ENCODE data around the gene DUS1L.

DUS1L gene

DNA sequence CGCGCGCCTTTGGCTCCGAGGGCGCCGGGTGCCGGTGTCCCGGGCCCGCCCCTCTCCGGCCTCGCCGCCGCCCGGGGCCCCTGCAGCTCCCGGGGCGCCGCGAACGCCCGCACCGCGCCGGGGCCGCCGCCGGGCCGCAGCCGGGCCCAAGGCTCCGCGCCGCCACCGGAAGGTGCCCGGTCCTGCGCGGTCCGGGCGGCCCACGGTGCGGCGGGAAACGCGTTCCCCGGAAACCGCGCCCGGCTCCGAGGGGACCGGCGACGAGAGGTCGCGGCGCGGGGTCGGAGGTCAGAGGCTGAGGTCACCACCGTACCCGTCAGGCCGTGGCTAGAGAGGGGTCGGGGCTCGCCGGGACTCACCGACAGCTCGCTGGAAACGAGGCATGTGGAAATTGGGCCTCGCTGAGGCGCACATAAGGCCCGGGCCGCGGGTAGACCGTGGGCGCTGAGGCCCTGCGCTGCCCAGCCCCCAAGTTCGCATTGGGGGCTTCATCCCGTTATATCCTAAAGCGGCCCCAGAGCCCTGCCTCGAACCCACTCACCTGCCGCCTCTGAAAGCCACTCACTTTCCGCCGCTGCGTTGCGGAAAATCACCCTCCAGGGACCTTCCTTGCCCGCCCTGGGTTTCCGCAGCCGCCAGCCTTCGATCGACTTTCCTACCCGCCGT, at the start of gene DUS1L:
DUS1L (minus strand) TSS at position 167 of the 666 bp plus-strand sequence. CDS start 745 bp downstream, outside the sequence.
- peak; percentile 22 for DNase-seq

DNA sequence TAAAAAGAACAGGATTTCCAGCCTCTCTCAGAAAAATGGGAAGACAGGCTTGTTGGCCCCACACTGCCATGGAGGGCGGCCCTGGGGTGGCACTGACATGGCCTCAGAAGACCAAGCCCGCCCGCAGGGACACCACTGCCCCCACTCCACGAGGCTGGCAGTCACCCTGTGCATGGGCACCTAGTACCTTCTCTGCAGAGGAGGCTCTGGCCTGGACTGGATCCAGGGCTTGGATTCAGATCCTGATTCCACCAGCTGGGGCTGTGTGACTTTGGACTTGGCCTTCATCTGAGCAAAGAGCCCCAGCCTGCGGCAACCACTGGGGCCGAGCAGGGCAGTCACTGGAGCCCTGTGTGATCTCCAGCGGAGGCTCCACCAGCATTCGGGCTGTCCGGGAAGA, 49.3 kb upstream of the DUS1L start:
- no peak for DNase-seq

DNA sequence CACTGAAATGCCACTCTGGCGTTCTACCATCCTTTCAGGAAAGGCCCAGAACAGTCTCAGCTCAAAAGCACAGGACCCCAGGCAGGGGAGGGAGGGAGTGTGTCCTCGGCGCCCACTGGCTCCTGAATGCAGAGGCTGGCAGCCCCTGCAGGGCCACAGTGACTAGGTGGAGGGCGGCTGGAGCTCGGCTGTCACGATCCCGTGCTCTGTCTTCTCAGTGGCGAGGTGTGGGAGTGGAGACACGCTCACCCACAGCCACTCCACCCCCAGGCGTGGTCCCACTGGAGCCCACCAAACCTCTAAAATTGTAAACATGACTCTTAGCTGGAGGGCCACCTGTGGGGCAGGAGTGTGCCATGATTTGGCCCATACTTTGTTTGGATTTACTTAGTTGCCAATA, 48.8 kb upstream of the DUS1L start:
- DNase-seq: no peak

DNA sequence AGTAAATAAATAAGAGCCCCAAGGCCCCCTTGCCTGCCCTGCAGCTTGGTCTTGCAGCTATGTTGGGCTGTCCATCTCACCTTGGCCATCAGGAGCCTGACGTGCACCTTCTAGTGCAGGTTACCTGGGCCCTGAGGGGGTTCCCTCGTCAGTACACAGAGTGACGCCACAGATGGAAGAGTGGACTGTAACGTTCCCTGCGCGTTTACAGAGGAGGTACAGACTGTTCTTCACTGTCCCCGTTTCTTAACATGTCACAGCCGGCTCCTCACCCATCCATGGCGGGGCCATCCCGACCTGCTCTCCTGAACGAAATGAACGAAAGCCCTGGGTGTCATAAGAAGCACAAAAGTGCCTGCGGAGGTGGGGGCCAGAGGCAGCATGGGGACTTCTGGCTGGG, 48.3 kb upstream of the DUS1L start:
- DNase-seq: no peak

DNA sequence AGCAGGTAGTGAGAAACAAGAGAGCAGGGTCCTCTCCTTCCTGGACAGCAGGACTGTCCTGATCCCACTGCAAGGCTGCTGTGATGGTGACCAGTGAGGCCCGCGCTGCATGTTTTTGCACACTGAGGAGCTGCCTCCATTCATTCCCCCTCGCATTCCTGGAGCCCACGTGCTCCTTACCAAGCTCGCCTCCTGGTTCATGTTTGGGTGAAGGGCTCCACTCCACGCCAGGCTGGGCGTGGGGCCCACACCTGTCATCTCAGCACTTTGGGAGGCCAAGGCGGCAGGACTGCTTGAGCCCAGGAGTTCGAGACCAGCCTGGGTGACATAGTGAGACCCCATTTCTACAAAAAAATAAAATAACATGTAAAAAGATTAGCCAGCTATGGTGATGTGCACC, 47.8 kb upstream of the DUS1L start:
- DNase-seq: no peak

DNA sequence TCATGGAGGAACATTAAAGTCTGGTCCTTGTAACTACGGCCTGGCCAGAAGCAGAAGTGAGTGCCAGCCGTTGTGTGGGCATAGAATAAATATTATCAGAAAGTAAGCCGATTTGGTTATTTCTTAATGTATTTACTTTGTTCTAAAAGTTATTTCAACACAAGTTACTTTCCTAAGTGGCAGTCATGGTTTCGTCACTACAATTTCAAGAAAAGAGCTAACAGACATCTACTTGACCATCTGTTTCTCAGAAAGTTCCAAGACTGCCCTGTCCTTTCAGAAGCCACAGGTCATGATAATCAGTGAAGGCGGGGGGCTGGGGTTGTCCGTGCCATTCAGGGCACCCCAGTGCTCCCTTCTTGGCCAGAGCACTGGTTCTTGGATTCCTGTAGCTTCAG, 47.3 kb upstream of the DUS1L start:
- no peak for DNase-seq

DNA sequence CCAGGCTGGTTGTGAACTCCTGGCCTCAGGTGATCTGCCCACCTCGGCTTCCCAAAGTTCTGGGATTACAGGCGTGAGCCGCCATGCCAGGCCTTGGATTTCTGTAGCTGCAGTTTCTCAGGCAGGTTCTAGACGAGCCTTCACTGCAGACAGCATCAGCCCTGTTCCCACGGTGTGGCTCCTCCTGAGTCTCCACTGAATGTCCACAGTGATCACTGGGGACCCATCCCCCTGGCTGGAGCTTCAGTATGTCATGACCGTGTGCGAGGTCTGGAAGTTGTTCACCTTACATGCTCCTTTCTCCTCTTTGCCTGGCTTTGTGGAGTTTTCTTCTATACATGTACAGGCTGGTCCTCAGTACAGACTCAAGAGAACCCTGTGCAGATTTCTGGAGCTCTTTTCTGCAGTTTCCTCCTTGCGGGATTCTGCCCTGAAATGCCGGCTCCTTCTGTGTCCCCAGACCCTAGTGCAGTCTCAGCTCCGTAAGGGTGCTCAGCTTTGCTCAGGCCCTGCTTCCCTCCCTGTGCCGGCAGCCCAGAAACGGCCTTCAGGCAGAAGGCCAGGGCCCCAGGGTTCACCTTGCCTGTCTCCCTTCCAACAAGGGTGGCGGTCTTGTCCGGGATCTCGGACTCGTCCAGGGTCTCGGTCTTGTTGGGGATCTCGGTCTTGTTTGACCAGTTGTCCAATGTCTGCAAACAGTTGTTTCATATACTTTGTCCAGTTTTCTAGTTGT, 46.7 kb upstream of the DUS1L start:
- DNase-seq: no peak

DNA sequence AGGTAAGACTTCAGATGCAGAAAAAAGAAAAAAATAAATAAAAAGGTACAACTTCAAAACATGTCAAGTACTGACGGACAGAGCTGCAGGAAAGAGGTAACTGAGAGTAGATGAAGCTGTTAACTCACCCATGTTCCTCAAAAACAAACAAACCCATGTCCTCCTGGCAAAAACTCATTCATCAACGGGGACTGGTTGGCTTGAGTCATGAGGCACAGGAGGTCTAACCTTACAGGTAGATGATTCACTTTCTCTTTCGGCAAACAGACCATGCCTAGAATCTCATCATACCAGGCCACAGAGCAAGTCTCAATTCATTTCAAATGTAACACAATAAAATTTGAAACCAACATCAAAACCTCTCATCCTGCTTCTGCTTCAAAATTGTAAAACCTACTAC, 44.7 kb upstream of the DUS1L start:
- no peak for DNase-seq

DNA sequence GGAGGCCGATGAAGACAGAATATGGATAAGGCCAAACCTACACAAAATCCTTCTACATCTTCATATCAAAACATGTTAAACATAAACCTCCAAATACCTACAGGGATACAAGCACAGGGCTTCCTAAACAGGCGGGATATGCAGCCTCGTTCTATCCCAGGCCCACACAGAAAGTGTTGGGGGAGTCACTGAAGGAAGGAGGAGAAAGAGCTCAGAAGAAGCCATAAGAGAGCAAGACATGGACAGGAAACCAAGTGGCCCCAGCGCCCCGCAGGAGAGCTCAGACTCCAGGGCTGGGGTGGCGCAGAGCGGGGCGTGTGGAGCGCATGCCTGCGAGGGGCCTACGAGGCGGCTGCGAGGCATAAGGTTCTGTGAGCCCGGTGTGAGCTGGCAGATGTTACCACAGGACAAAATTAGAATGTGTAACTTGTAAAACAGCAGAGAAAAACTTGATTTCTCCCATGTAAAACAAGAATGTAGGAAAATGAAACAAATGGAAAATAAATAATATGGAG, 43.4 kb upstream of the DUS1L start:
- DNase-seq: no peak

DNA sequence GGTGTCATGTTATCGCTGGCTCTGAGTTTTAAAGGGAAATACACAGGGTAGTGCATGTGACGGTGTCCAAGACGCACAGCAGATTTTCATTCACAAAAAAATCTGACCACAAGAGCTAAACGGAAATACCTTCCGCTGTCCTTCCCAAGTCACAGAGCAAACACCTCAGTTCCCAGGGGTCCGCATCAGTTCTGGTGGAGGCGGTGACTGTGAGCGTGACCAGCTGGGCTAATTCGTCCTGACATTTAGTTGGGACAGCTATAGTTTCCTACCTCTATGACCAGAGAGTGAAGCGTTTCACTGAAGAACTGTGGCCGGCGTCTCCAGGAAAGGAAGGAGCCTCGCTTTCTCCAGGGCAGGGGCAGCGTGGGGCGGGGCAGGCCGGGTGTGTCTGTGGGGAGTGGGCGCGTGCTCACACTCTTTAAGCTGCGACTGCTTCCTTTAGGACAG, 42.9 kb upstream of the DUS1L start:
- DNase-seq: no peak

DNA sequence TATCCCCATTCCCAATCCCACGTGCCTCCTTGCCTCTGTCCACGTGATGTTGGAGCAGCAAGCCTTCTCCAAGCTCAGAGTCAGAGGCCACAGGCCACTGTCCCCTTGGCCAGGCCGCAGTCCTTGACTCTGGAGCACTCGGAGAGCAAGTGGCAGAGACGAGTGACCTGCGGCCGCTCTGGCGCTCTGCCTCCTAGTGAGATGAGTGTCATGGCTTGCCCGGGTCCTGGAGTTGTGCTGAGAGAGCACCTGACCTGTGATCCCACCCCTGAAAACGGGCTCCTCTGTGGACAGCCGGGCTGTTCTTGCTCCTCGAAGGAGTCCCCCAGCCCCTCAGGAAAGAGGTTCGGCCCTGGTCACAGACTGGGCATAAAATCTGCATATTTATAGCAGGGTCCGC, 42.4 kb upstream of the DUS1L start:
- DNase-seq: no peak

DNA sequence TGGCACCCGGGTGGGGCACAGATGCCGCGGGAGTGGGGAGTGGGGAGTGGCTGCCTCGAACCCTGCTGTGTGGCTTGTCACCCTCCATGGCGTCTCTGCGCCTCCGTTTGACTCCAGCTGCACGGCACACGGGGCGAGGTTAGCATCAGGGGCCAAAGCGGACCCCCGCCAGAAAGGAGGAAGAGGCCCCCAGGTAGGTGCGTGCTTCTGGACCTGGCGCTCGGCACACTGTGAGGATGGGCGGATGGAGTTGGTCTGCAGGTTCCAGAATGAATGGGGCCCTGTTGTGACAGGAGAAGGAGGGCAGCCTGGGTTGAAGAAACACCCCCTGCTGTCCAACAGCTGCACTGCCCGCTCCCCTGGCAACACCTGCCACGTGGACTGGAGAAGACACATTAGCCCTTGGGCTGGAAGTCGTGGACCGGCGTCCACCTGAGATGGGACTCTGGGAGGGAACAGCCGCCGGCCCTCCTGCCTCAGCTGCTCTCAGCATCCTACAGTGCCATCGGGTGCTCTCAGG, 41.8 kb upstream of the DUS1L start:
- DNase-seq: peak; percentile 25

DNA sequence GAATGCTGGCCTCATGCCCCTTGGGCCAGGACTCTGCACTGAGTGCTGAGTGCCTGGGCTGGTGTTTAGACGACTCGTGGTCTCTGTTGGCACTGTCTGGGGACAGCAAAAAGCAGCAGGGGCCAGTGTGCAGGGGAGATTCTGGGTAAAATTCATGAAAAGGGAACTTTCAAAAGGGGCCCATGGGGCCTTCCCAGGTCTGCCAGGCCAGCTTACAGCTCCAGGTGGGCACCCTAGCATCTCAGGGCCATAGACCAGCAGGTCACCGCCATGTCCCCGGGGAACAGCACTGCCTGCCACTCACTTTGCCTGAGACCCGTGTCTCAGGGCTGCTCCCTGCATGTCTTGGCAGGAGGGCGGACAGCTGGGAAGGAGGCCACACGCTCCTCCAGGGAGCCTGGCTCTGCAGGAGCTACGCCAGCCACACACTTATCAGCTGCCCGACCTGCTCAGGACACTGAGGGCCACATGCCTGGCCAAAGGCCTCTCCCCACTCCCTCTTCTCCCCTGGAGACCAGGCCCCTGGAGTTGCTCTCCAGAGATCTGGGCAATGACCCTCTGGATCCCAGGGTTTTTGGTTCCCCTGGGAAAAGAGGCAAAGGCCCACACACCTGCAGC, 41.2 kb upstream of the DUS1L start:
- DNase-seq: no peak

DNA sequence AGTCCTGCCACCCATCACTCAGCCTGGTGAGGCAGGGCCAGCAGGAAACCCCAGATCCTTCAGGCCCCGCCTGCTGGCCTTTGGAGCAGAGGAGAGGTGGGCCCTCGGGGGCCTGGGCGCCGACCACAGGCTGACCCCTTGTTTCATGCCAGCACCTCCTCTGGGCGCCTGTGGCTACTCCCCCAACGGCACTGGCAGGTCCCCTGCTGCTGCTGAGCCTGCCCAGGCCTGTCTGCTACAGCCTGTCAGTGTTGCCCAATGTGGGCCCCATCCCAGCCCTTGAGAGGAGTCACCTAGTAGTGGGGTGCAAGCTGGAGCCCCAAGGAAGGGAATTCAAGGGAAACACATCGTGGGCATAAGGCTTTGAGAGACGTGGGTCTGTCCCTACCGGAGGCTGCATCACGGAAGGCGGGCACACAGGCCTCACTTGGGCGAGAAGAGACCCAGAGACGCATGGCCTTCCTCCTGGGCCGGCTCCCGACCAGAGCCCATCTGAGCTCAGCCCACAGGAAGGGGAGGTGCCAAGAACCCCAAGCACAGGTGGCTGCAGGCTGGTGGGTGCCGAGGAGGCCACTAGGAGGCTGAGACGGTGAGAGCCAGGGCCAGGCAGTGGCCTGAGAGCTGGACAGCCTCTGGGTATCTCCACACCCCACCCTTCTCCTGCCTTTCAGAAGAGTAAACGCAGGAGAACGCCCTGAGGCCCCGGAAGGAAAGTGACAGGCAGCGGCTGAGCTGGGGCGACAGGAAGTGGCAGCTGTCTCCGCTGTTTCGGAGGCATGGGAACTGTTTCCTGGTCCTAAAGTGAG, 40.5 kb upstream of the DUS1L start:
- DNase-seq: peak; percentile 73

DNA sequence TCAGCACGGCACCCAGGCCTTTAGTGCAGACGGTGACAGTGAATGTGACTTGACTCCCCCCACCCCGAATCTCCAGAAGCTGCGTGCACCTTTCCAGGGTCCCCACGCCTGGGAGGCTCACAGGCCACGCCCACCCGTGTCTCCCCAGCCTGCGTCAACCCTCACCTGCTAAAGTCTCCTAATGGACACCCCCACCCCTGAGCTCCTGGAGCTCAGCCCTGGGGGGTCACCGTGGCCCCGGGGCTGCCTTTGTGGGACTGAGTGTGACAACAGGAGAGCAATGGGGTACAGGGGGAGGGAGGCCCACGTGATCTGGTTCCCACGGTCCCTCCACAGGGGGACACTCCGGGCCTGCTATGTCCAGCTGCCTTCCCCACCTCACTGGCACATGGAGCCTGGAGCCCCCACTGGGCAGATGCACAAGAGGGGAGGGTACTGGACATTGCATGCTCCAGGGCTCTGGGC, 39.8 kb upstream of the DUS1L start:
- DNase-seq: no peak

DNA sequence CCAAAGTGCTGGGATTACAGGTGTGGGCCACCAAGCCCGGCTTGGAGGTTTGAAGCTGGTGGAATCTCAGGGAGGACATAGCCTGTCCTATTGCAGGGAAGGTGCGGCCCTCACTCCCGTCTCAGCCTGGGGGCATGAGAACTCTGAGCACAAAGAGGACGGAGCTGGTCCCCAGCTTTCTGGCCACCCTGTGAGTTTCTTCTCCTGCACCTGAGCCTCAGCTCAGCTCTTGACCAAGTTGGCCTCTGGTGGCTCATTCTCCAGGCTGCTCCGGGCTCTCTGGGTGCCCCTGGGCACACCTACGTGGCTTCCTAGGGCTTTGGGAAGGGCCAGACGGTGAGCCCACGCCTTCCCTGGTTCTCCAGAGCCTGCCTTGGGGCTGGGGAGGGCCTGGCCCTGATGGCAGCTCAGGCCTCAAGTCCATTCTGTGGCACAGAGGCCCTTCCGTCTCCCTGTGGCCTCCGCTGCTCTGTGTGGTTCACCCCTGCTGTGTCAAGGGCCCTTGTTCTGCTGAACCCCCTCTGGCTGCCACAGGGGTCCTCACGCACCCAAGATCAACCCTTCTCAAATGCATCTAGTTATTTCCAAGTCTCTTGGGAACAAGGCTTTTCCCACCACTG, 39.3 kb upstream of the DUS1L start:
- no peak for DNase-seq

DNA sequence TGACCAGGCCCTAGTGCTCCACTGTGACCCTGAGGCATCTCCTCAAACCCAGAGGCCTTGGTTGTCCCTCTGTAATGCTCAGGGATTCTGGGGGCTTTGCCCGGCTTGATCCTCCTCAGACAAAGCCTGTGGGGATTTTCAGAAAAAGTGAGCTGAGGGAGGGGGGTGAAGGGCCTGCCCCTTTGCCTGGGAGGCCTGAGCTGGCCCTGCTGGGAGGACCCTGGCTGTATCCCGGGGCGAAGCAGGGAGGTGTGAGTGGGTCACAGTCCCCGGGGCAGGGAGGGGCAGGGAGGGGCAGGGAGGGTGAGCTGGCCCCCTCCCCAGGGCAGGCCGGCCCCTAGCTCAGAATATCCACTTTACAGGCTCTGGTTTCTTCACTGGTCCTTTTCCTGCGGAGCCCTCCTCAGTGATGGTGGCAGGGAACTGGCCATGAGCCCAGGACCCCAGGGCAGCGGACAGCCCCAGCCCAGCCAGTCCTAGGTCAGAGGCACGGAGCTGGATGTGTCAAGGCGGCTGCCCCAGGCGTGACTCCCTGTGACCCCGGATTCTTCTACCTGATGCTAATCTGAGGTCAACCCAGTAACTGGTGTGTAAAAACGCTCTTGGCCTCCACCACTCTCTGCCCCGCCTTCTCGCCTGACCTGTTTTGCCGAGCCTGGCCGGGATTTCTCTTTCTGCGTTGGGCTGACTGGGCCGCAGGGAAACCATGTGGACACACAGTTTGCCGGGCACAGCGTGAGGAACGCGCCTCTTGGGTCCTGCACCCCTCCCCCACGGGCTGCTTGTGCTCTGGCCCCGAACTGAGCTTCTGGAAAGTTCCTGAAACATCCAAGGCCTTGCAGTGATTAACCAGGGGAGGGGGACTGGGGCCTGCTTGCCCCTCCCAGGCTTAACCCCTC, 38.2 kb upstream of the DUS1L start:
- DNase-seq: peak; percentile 59

DNA sequence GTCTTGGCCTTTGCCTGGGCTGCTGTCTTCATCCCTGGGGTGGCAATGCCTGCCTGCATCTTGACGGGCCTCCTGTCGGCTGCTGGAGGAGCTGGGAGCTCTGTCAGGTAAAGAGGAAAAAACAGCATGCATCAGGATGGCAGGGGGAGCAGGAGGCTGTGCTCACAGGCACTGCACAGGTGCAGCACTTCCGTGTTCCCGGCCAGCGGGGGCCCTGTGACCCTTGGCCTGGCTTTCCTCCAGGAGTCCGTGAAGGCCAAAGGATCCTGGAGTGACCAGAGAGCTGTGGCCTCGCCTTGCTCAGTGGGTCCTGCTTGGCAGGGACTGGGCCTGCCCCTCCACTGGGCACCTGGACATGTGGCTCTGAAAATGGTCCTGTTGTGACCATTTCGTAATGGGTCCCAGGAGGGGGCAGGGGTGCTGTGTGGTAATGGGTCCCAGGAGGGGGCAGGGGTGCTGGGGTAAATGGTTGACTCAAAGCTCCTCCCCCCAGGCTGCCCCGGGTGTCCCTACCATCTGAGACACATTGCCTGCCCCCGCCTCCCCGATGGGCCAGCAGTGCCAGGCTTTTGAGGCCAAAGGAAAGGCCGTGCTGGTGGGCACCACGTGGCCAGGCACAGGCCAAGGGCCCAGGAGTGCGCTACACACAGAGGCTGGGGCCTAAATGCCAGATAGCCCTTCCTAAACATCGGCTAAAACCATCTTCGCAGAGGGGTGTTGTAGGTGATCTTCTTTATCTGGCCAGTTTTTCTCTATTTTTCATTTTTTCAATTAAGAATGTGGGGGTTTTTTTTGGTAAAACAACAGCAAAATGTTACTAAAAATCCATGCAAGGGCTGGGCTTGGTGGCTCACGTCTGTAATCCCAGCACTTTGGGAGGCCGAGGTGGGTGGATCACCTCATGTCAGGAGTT, 36.4 kb upstream of the DUS1L start:
- DNase-seq: no peak

DNA sequence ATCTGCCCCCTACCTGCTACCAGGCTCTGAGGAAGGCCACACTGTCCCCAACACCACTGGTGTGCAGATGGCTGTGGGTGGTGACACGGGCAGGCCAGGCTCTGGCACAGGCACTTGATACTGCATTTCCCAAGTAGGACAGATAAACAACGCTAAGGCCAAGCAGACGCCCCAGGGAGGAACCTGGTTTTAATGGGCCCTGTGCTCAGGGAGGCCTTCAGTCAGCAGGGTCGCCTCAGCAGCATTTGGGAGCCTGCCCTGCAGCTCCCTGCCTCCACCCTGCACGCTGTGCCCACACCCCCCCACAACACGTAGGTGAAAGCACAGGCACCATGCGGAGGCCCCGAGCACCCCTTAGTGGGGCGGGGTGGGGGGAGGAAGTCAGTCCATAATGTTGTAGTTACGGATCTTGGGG, 35.7 kb upstream of the DUS1L start:
- DNase-seq: no peak
